A673 (cell line): ENCODE results near the gene WDCP.

Source experiments
- CTCF ChIP-seq: fragments of 300-800, 200-600 bp; sonication (generic); conservative IDR thresholded peaks from 2 replicates; pipeline ENCODE4 v1.5.1; 2017; ENCODE audit warnings: low read depth, mild to moderate bottlenecking, antibody characterized with exemption, low read length, moderate library complexity, mixed read lengths
- EZH2 ChIP-seq: fragments of 200-600 bp; sonication (generic); IDR thresholded peaks from 2 replicates; pipeline ENCODE4 v1.6.1; 2017; ENCODE audit warnings: borderline replicate concordance, low read depth, mild to moderate bottlenecking, mixed read lengths, antibody characterized with exemption, low read length; ENCODE audit not compliant: poor library complexity, severe bottlenecking

DNA sequence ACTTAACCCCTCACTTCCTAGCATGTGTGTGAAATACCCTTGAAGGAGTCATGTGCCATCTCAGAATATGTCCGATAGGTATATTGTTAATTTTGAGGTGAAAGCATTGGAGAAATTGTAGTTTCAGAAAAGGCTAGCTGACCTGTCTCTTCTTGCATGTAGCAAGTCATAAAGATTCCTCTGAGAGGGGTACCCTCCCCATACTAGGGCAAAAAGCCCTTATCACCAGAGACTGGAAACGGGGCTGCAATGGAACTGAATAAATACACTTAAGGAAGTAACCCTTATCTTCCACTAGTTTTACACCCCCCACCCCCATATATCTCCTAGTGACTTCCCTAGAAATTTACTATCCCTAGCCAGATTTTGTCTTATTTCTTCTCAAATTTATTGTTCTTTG lies 30.7 kb upstream of the WDCP start:
- TF ChIP-seq CTCF = no peak
- TF ChIP-seq EZH2 = no peak
